Psoas muscle (tissue), 8 donors: ENCODE data around the gene IGF1R. TPM values are rescaled to one million over a fixed set of nuclear protein-coding genes. Genes with fewer than 3 reads are reported as not detected.

Experiments used
- ATAC-seq, 4 donors: fragments of 200-7000 bp; cut with Tn5 transposase; one replicate each; pipeline ENCODE4 v1.9.1; 2020; ENCODE audit warnings: moderate library complexity in 3 of 4, mild to moderate bottlenecking in 2 of 4
- DNase-seq, 2 donors: peaks; one replicate each; pipeline ENCODE4 v3.0.0-alpha.2; 2020
- H3K27ac ChIP-seq: fragments of 200-600 bp; one replicate; pipeline ENCODE4 v1.8.0; 2022
- H3K27me3 ChIP-seq, 3 donors: fragments of 200-600 bp in 1 of 3; one replicate each; pipeline versions ENCODE4 v1.6.1 to v1.8.0; 2013 to 2022; ENCODE audit warnings: low read length in 2 of 3, mild to moderate bottlenecking in 2 of 3, moderate library complexity in 1 of 3; ENCODE audit not compliant: insufficient read depth in 3 of 3
- H3K36me3 ChIP-seq, 2 donors: fragments of 200-600 bp in 1 of 2; one replicate each; pipeline versions ENCODE4 v1.6.1 to v1.8.0; 2013 to 2022; ENCODE audit warnings: low read depth in 1 of 2, mild to moderate bottlenecking in 1 of 2, moderate library complexity in 1 of 2; ENCODE audit not compliant: insufficient read depth in 1 of 2
- H3K4me1 ChIP-seq: fragments of 200-600 bp; one replicate; pipeline ENCODE4 v1.8.0; 2022
- H3K4me3 ChIP-seq: fragments of 200-600 bp; one replicate; pipeline ENCODE4 v1.8.0; 2022; ENCODE audit warnings: mild to moderate bottlenecking
- H3K9me3 ChIP-seq: fragments of 200-600 bp; one replicate; pipeline ENCODE4 v1.8.0; 2022
- WGBS, 3 donors: extraction: QIAGEN DNeasy Blood & Tissue Kit; methylation state at CpG; one replicate each; pipeline versions ENCODE4 v1.1.6 to v1.1.7; 2013; 5-methylcytosine and 5-hydroxymethylcytosine counted together
- intact Hi-C, 2 donors: fragments of 100-400 bp; cut with DNase I; formaldehyde crosslinking; loops; one replicate each; pipeline versions ENCODE4 v1.11.0 to v1.14.2; 2022
- polyA plus RNA-seq, 3 donors: library from polyadenylated mRNA; stranded (reverse); fragments of 200-250 nt; gene quantifications; one replicate each; pipeline ENCODE4 v1.2.3, GENCODE V29; 2013
- total RNA-seq, 4 donors: library from RNA; stranded (reverse); fragmentation: NEBNext Ultra II Directional in 2 of 4; extraction: Animal tissue kit (Norgen Biotek cat#: 25700) in 2 of 4; gene quantifications; one replicate each; pipeline versions ENCODE4 v1.2.1 to v1.2.4, GENCODE V29; 2021 to 2023
- TF ChIP-seq, protein P1 (sequence below): fragments of 200-600 bp; IDR thresholded peaks from one replicate; pipeline ENCODE4 v1.8.0; 2022; ENCODE audit warnings: antibody characterized with exemption
- donor health status: healthy with polysubstance abuse.
- donor health status: DM: no; HTN: no; CAD: no; lungs with moderate emphysema.
- donor health status: Bipolar disorder and iron deficiency.
- donor health status: healthy.
- donor health status: DM: yes; HTN: yes; CAD: no.
- donor health status: DM: no; HTN: no; CAD: no.
- donor health status: DM: no; HTN: no; CAD: no.
- donor health status: DM: yes; HTN: yes; CAD: no.

Gene IGF1R
- total and polyA plus RNA-seq, 7 donors = 2.1 to 20.4 (median 12.0) TPM

DNA sequence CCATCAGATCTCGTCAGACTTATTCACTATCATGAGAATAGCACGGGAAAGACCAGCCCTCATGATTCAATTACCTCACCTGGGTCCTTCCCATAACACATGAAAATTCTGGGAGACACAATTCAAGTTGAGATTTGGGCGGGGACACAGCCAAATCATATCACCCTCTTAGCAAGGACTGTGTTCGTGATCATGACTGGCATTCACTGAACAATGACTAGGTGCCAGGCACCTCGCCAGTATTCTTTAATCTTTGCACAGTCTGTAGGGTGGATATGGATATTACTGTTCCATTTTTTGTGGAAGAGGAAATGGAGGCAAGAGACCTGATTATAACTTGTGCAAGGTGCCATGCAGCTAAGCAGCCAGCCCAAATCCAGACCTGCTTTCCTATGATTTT, 77.5 kb downstream of the IGF1R start:
- Histone ChIP-seq H3K36me3 (no peaks in the 10 kb centered on the region), H3K27me3 (no peaks in the 10 kb centered on the region), H3K27ac (no peak overlapping the region), H3K4me1 (peaks cover 40% of the 10 kb centered on the region), H3K4me3 (no peak overlapping the region), H3K9me3 (no peaks in the 10 kb centered on the region)
- 69 to 92% (median 92%) methylated on average over 5 of the region's 5 CpGs for WGBS, 3 donors
- TF ChIP-seq, protein P1, sequence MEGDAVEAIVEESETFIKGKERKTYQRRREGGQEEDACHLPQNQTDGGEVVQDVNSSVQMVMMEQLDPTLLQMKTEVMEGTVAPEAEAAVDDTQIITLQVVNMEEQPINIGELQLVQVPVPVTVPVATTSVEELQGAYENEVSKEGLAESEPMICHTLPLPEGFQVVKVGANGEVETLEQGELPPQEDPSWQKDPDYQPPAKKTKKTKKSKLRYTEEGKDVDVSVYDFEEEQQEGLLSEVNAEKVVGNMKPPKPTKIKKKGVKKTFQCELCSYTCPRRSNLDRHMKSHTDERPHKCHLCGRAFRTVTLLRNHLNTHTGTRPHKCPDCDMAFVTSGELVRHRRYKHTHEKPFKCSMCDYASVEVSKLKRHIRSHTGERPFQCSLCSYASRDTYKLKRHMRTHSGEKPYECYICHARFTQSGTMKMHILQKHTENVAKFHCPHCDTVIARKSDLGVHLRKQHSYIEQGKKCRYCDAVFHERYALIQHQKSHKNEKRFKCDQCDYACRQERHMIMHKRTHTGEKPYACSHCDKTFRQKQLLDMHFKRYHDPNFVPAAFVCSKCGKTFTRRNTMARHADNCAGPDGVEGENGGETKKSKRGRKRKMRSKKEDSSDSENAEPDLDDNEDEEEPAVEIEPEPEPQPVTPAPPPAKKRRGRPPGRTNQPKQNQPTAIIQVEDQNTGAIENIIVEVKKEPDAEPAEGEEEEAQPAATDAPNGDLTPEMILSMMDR = no peak
- intact Hi-C loops = no loop called here
- ATAC-seq (no peak), DNase-seq (no peak)

- Histone ChIP-seq H3K4me3 (peak overlapping the region; percentile 20), H3K4me1 (peaks cover 54% of the 10 kb centered on the region), H3K36me3 (no peaks in the 10 kb centered on the region), H3K27ac (peak overlapping the region; percentile 76), H3K27me3 (no peaks in the 10 kb centered on the region), H3K9me3 (no peaks in the 10 kb centered on the region)
- WGBS, 3 donors = 25 to 31% (median 30%) methylated on average over 19 to 20 of the region's 20 CpGs
- intact Hi-C loops = no loop called here
- TF ChIP-seq, protein P1 = no peak
- DNase-seq = peak; percentile 91 to 93
- peak; percentile 96 to 99 (median 98) for ATAC-seq
Observed at GRCh38 chr15:98727115-98728040, 79.0 kb downstream of the IGF1R start.

- DNase-seq = no peak
- Histone ChIP-seq H3K36me3 (no peaks in the 10 kb centered on the region), H3K4me3 (peak overlapping the region; percentile 20), H3K27ac (peak overlapping the region; percentile 76), H3K4me1 (peaks cover 56% of the 10 kb centered on the region), H3K27me3 (no peaks in the 10 kb centered on the region), H3K9me3 (no peaks in the 10 kb centered on the region)
- 78 to 89% (median 81%) methylated on average over 13 of the region's 13 CpGs for WGBS, 3 donors
- peak in 1 of 4 donors; percentile 14 for ATAC-seq
- TF ChIP-seq, protein P1 = no peak
- intact Hi-C loops = no loop called here
Observed at GRCh38 chr15:98728082-98728810, 79.9 kb downstream of the IGF1R start.

DNA sequence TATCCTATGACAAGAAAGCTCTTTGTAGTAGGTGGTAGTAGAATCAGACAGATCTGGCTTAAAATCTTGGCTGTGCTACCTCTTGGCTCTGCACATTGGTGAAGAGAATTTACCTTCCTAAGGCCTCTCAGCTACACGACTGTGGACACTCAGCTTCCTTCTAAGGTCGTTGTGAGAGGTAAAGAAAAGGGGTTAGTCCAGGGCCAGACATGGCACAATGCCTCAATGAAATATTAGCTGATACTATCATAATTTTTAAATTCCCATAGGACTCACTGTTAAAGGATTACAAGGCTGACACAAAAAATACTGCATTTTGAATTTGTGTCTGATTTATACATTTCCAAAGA, 80.4 kb downstream of the IGF1R start:
- peaks cover 58% of the 10 kb centered on the region for H3K4me1 ChIP-seq
- no peaks in the 10 kb centered on the region for H3K27me3 ChIP-seq
- no peaks in the 10 kb centered on the region for H3K36me3 ChIP-seq
- peak overlapping the region; percentile 76 for H3K27ac ChIP-seq
- H3K4me3 ChIP-seq = no peak overlapping the region
- TF ChIP-seq, protein P1 = no peak
- intact Hi-C loops = no loop called here
- no peak for ATAC-seq
- no peaks in the 10 kb centered on the region for H3K9me3 ChIP-seq
- DNase-seq = no peak
- 6 to 29% (median 18%) methylated on average over 2 of the region's 2 CpGs for WGBS, 3 donors
